Liver (tissue), 9 donors: ENCODE results near the gene CCNB1IP1. TPM values are rescaled to one million over a fixed set of nuclear protein-coding genes. Genes with fewer than 3 reads are reported as not detected.
"Not testable (repeated sequence)": the region's sequence is repeated elsewhere in the genome, so short reads cannot be mapped to it uniquely, and the experiment has no call there.

Experiments used
- DNase-seq: peaks from one replicate; pipeline ENCODE4 v3.0.0-alpha.2; 2017; ENCODE audit warnings: low spot score
- H3K27ac ChIP-seq, 2 donors: one replicate each; pipeline ENCODE4 v1.7.0; 2013; ENCODE audit warnings: inconsistent platforms in 2 of 2, low read length in 2 of 2, control low read depth in 1 of 2, low read depth in 1 of 2, mild to moderate bottlenecking in 1 of 2
- H3K27me3 ChIP-seq, 4 donors: one replicate each; pipeline versions ENCODE4 v1.6.1 to v1.7.0; 2013; ENCODE audit warnings: low read length in 3 of 4, inconsistent platforms in 1 of 4, mild to moderate bottlenecking in 1 of 4, moderate library complexity in 1 of 4; ENCODE audit not compliant: control insufficient read depth in 4 of 4, insufficient read depth in 4 of 4
- H3K36me3 ChIP-seq, 4 donors: one replicate each; pipeline versions ENCODE4 v1.6.1 to v1.7.0; 2013; ENCODE audit warnings: low read length in 3 of 4, mild to moderate bottlenecking in 3 of 4, low read depth in 1 of 4, moderate library complexity in 1 of 4; ENCODE audit not compliant: control insufficient read depth in 4 of 4, insufficient read depth in 3 of 4
- H3K4me1 ChIP-seq, 4 donors: one replicate each; pipeline versions ENCODE4 v1.6.1 to v1.7.0; 2013; ENCODE audit warnings: low read length in 3 of 4, mild to moderate bottlenecking in 3 of 4, moderate library complexity in 1 of 4; ENCODE audit not compliant: control insufficient read depth in 4 of 4, insufficient read depth in 4 of 4
- H3K4me3 ChIP-seq, 3 donors: one replicate each; pipeline versions ENCODE4 v1.6.1 to v1.7.0; 2013; ENCODE audit warnings: low read length in 3 of 3, control low read depth in 1 of 3, low read depth in 1 of 3, mild to moderate bottlenecking in 1 of 3
- H3K9ac ChIP-seq, 2 donors: one replicate each; pipeline ENCODE4 v1.7.0; 2013; ENCODE audit warnings: low read length in 2 of 2, mild to moderate bottlenecking in 2 of 2, moderate library complexity in 2 of 2, control low read depth in 1 of 2, low read depth in 1 of 2
- H3K9me3 ChIP-seq, 4 donors: one replicate each; pipeline versions ENCODE4 v1.6.1 to v1.7.0; 2013; ENCODE audit warnings: low read length in 3 of 4; ENCODE audit not compliant: control insufficient read depth in 4 of 4
- ATF3 ChIP-seq: IDR thresholded peaks from 2 replicates; pipeline ENCODE4 v1.6.1; 2016; ENCODE audit warnings: antibody characterized with exemption
- CTCF ChIP-seq: fragments of 150-350 bp; IDR thresholded peaks from 2 replicates; pipeline ENCODE4 v1.5.1; 2017; ENCODE audit warnings: improper control_type of control experiment, low read depth, low read length; ENCODE audit not compliant: missing input control
- EGR1 ChIP-seq, 2 donors: IDR thresholded peaks; 2 replicates each; pipeline ENCODE4 v1.6.1; 2016 to 2018; ENCODE audit warnings: antibody characterized with exemption in 2 of 2, low read depth in 2 of 2
- FOXA1 ChIP-seq: IDR thresholded peaks from 2 replicates; pipeline ENCODE4 v1.6.1; 2016; ENCODE audit warnings: antibody characterized with exemption
- FOXA2 ChIP-seq: IDR thresholded peaks from 2 replicates; pipeline ENCODE4 v1.6.1; 2016; ENCODE audit warnings: antibody characterized with exemption
- GABPA ChIP-seq, 2 donors: IDR thresholded peaks in 1 of 2; conservative IDR thresholded peaks in 1 of 2; 2 replicates each; pipeline ENCODE4 v1.6.1; 2016; ENCODE audit warnings: antibody characterized with exemption in 2 of 2, mild to moderate bottlenecking in 1 of 2, moderate library complexity in 1 of 2
- HNF4A ChIP-seq, 2 donors: conservative IDR thresholded peaks; 2 replicates each; pipeline ENCODE4 v1.6.1; 2016; ENCODE audit warnings: antibody characterized with exemption in 2 of 2, mild to moderate bottlenecking in 2 of 2
- HNF4G ChIP-seq: IDR thresholded peaks from 2 replicates; pipeline ENCODE4 v1.6.1; 2016; ENCODE audit warnings: antibody characterized with exemption
- JUND ChIP-seq, 2 donors: IDR thresholded peaks; 2 replicates each; pipeline ENCODE4 v1.6.1; 2016; ENCODE audit warnings: antibody characterized with exemption in 2 of 2
- MAX ChIP-seq: IDR thresholded peaks from 2 replicates; pipeline ENCODE4 v1.6.1; 2016; ENCODE audit warnings: antibody characterized with exemption
- NR2F2 ChIP-seq: IDR thresholded peaks from 2 replicates; pipeline ENCODE4 v1.6.1; 2016; ENCODE audit warnings: antibody characterized with exemption
- RAD21 ChIP-seq, 2 donors: IDR thresholded peaks; 2 replicates each; pipeline ENCODE4 v1.6.1; 2016; ENCODE audit warnings: antibody characterized with exemption in 2 of 2, mild to moderate bottlenecking in 2 of 2
- REST ChIP-seq: IDR thresholded peaks from 2 replicates; pipeline ENCODE4 v1.6.1; 2016; ENCODE audit warnings: antibody characterized with exemption, mild to moderate bottlenecking
- RXRA ChIP-seq, 2 donors: IDR thresholded peaks; 2 replicates each; pipeline ENCODE4 v1.6.1; 2017 to 2018; ENCODE audit warnings: antibody characterized with exemption in 2 of 2, mild to moderate bottlenecking in 1 of 2
- SP1 ChIP-seq: IDR thresholded peaks from 2 replicates; pipeline ENCODE4 v1.6.1; 2018; ENCODE audit warnings: antibody characterized with exemption, mild to moderate bottlenecking
- TAF1 ChIP-seq: conservative IDR thresholded peaks from 2 replicates; pipeline ENCODE4 v1.6.1; 2016; ENCODE audit warnings: antibody characterized with exemption, mild to moderate bottlenecking
- YY1 ChIP-seq: IDR thresholded peaks from 2 replicates; pipeline ENCODE4 v1.6.1; 2016; ENCODE audit warnings: antibody characterized with exemption, mild to moderate bottlenecking
- ZBTB33 ChIP-seq: IDR thresholded peaks from 2 replicates; pipeline ENCODE4 v1.6.1; 2016; ENCODE audit warnings: antibody characterized with exemption
- WGBS: extraction: QIAGEN DNeasy Blood & Tissue Kit; methylation state at CpG from one replicate; pipeline ENCODE4 v1.1.7; 2013; 5-methylcytosine and 5-hydroxymethylcytosine counted together
- polyA plus RNA-seq, 2 donors: library from polyadenylated mRNA; stranded (reverse) in 1 of 2; unstranded in 1 of 2; fragments of 200-250 nt in 1 of 2; fragments of >200 nt in 1 of 2; fragmentation: Nextera tagmentation in 1 of 2; extraction: Ambion mirVana in 1 of 2; gene quantifications; one replicate each; pipeline versions ENCODE4 v1.2.1 to v1.2.3, GENCODE V29; 2013 to 2015
- total RNA-seq, 2 donors: library from RNA; depleted of rRNA; stranded (reverse); fragments of >200 nt; gene quantifications; one replicate each; pipeline ENCODE4 v1.2.3, GENCODE V29; 2014
- donor health status: healthy.
- donor health status: healthy.
- donor health status: healthy.
- donor health status: healthy.
- donor health status: healthy.

The CCNB1IP1 gene
- total and polyA plus RNA-seq, 4 donors, result 14.5 to 31.0 (median 15.7) TPM

- WGBS, result 45% methylated on average over 2 of the region's 2 CpGs
- no peak for TF ChIP-seq RXRA (IDR thresholded peaks at IDR 0.05)
- TF ChIP-seq RAD21 (IDR thresholded peaks at IDR 0.05), result no peak
- no peak for TF ChIP-seq ATF3
- no peak for TF ChIP-seq ZBTB33
- TF ChIP-seq HNF4G, result no peak
- TF ChIP-seq JUND (IDR thresholded peaks at IDR 0.05), result no peak
- TF ChIP-seq TAF1, result no peak
- no peak for TF ChIP-seq FOXA2
- TF ChIP-seq HNF4A (conservative IDR thresholded peaks at IDR 0.05), result no peak
- no peak for TF ChIP-seq MAX
- no peak for TF ChIP-seq CTCF
- no peaks in the 10 kb centered on the region for H3K9me3 ChIP-seq
- H3K4me3 ChIP-seq, result no peak overlapping the region
- H3K4me1 ChIP-seq, result peaks cover 0 to 8% (median 7%) of the 10 kb centered on the region in 4 donors
- no peak for DNase-seq
- peaks cover 0 to 13% (median 2%) of the 10 kb centered on the region in 4 donors for H3K36me3 ChIP-seq
- no peak overlapping the region for H3K27ac ChIP-seq
- H3K9ac ChIP-seq, result no peak overlapping the region
- H3K27me3 ChIP-seq, result no peaks in the 10 kb centered on the region
These were observed 8.6 kb upstream of the CCNB1IP1 start for GRCh38 chr14:20341646-20342045.

- not testable (repeated sequence) for H3K9me3 ChIP-seq, DNase-seq, H3K27ac ChIP-seq, H3K36me3 ChIP-seq, H3K4me1 ChIP-seq, H3K27me3 ChIP-seq, H3K9ac ChIP-seq, H3K4me3 ChIP-seq
- 97% methylated on average over 4 of the region's 4 CpGs for WGBS
These were observed 8.0 kb upstream of the CCNB1IP1 start for GRCh38 chr14:20341032-20341431.

- Histone ChIP-seq H3K9me3 (no peaks in the 10 kb centered on the region), H3K27me3 (no peaks in the 10 kb centered on the region), H3K9ac (peak overlapping the region; percentile 24 to 25), H3K36me3 (no peaks in the 10 kb centered on the region), H3K4me3 (no peak overlapping the region), H3K4me1 (peaks cover 7 to 38% (median 29%) of the 10 kb centered on the region in 4 donors), H3K27ac (peak overlapping the region; percentile 81 to 97)
- no peak for DNase-seq
- 47% methylated on average over 7 of the region's 7 CpGs for WGBS
- TF ChIP-seq TAF1 (no peak), CTCF (no peak), YY1 (no peak), RXRA (IDR thresholded peaks at IDR 0.05) (no peak), SP1 (no peak), NR2F2 (no peak), EGR1 (IDR thresholded peaks at IDR 0.05; ENCODE audit: low read depth in 2 of 2) (no peak), RAD21 (IDR thresholded peaks at IDR 0.05) (no peak), MAX (no peak), REST (no peak), HNF4G (no peak), GABPA (IDR thresholded peaks at IDR 0.05 in 1 of 2, conservative IDR thresholded peaks at IDR 0.05 in 1 of 2) (no peak), FOXA1 (no peak), HNF4A (conservative IDR thresholded peaks at IDR 0.05) (no peak), FOXA2 (no peak), JUND (IDR thresholded peaks at IDR 0.05) (no peak)
These were observed 938 bp upstream of the CCNB1IP1 start for GRCh38 chr14:20334017-20334416.
